GM04504 (cell line): ENCODE data around the gene DDX42.
"Not testable (repeated sequence)": the region's sequence is repeated elsewhere in the genome, so short reads cannot be mapped to it uniquely, and the experiment has no call there.

Experiments
- DNase-seq: peaks from one replicate; pipeline ENCODE4 v3.0.0-alpha.2; 2012; ENCODE audit warnings: low read depth

Gene DDX42

DNA sequence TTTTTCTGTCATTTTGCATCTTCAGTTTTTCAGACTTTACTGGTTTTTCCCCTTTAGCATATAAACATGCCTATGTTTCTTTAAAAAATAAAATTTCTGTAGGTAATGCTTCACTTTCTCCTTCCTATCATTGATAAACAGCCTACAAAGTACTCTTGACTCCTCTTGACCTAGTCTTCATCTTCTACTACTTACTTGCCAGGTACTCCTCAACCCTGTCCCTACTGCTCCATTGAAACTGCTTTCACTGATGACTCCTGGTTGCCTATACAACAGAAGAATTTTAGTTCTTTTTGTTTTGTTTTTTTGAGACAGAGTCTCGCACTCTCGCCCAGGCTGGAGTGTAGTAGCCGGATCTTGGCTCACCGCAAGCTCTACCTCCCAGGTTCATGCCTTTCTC, 7.0 kb downstream of the DDX42 start:
- no peak for DNase-seq

DNA sequence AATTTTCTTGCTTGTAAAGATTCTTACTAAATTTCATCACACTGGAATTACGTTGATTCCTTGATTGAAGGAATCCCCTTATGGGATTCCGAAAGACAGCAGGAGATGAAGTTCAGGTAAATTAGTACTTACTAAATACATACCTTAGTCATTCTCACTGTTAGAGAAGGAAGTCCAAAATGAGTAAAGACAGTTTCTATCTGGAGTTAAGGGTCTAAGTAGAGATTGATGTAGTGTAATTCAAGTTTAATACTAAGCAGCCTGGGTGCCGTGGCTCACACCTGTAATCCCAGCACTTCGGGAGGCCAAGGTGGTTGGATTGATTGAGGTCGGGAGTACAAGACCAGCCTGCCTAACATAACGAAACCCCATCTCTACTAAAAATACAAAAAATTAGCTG, 9.6 kb downstream of the DDX42 start:
- no peak for DNase-seq

- no peak for DNase-seq
Observed at GRCh38 chr17:63785556-63785955, 11.6 kb downstream of the DDX42 start.

GRCh38 chr17:63786117-63786516, 12.1 kb downstream of the DDX42 start:
- DNase-seq = no peak

GRCh38 chr17:63786971-63787711, 13.2 kb downstream of the DDX42 start:
- no peak for DNase-seq

GRCh38 chr17:63790057-63790456, 16.1 kb downstream of the DDX42 start:
- DNase-seq = no peak

DNA sequence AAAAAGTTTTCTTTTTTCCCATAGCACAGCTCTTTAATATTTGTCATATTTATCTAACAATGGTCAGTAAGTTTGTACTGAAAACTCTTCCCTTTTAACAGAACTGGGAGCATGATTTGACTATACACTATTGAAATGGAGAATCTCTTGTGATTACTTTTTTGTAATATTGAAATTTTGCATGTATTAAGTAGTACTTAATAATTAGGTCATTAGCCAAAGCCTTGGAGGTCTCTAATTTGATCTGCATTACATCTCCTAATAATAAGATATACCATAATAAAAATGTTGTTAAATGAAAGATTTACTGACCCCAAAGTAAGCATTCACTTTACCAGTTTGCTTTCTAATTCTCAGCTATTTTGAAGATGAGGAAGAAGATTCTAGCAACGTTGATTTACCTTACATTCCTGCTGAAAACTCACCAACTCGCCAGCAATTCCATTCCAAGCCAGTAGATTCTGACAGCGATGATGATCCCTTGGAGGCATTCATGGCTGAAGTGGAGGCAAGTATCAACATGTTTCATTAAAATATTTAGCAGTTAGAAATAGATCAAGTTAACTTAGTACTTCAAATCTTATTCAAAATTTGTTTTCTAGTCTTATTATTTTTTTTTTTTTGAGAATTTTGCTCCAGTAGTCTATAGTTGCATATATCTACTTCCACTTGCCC, 18.2 kb downstream of the DDX42 start:
- no peak for DNase-seq

DNA sequence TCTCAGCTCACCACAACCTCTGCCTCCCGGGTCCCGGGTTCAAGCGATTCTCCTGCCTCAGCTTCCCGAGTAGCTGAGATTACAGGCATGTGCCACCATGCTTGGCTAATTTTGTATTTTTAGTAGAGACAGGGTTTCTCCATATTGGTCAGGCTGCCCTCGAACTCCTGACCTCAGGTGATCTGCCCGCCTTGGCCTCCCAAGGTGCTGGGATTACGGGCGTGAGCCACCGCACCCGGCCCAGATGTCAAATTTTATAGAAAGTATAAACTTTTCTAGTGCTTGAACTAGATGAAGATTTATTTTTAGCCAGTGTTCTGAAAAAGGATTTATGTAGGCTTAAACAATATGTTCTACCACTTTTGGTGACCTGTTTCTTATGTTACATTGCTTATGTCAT, 22.4 kb downstream of the DDX42 start:
- not testable (repeated sequence) for DNase-seq

DNA sequence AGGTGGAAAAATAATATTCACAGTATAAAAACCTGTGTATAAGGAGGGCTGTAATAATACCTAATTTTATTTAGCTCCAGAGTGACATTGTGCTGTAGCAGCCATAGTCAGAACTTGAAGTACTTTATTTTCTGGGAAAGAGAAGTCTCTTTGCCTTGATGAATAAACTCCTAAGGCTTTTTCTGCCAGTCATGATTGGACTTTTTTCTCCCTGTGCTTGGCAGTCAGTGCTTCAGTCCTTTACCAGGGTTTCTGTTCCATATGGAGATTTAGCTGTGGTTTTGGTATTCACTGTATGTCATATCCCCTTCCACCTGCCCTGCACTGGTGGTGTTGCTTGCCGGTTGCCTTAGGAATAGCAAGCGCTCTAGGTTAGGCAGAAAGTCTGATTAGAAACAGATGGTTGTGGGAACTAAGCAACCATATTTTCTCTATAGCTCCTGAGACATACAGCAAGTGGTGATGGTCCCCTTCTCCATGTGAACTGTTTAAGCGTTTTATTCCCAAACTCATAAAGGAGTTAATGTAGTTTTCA, 24.7 kb downstream of the DDX42 start:
- no peak for DNase-seq

DNA sequence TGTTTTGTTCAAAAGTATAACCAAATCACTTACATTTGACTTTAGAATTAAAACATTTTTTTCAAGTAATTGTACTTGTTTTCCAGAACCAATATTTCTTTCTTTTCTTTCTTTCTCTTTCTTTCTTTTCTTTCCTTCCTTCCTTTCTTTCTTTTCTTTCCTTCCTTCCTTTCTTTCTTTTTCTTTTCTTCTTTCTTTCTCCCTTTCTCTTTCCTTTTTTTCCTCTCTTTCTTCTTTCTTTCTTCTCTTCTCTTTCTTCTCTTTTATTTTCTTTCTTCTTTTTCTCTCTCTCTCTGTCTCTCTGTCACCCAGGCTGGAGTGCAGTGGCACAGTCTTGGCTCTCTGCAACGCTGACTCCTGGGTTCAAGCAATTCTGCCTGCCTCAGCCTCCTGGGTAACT, 26.8 kb downstream of the DDX42 start:
- no peak for DNase-seq

DNA sequence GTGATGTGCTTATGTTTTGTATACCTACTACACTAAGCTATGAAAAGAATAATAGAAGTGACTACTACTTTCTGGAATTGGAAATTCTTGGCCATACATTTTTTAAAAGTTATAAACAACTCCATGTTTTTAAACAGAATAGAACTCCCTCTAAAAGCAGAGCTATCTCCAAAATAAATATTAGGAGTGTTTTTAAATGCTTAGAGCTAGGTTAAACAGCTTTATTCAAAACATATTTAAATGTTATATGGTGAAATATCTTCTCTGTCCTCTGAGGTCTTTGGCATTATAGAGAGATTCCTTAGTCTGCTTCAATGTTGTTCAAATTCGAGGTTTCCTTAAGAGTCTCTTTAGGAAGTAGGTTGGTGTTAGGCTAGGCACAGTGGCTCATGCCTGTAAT, 30.4 kb downstream of the DDX42 start:
- DNase-seq = no peak

- no peak for DNase-seq
Observed at GRCh38 chr17:63805591-63805990, 31.6 kb downstream of the DDX42 start.

DNA sequence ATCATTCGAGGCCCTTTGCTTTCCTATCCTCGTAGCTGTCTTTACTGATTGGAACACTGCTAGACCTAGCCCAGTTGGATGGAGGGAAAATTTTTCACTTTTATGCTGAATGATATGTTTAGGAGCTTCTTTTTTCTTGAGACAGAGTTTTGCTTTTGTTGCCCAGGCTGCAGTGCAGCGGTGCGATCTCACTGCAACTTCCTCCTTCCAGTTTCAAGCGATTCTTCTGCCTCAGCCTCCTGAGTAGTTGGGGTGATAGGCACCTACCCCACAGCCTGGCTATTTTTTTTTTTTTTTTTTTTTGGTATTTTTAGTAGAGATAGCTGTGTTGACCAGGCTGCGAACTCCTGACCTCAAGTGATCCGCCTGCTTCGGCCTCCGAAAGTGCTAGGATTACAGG, 36.0 kb downstream of the DDX42 start:
- DNase-seq = no peak

DNA sequence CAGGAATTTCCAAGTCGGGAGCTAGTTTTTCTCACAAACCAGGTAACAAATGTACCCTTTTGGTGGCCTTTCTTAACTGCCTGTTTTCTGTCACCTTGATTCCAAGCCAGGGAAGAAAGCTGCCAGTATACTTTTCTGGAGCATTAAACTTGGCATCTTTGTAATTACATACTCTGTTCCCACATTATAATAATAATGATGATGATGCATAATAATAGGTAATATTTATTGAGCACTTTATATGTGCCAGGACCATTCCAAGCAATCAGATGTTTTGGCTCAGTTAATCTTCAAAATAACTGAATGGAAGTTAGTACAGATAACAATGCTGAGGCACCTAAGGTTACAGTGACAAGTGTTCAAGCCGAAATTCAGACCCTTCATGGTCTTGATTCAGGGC, 42.2 kb downstream of the DDX42 start:
- no peak for DNase-seq

GRCh38 chr17:63816669-63817068, 42.7 kb downstream of the DDX42 start:
- DNase-seq = no peak

GRCh38 chr17:63817736-63818385, 43.9 kb downstream of the DDX42 start:
- DNase-seq = no peak

- DNase-seq = no peak
Observed at GRCh38 chr17:63819131-63819530, 45.2 kb downstream of the DDX42 start.

DNA sequence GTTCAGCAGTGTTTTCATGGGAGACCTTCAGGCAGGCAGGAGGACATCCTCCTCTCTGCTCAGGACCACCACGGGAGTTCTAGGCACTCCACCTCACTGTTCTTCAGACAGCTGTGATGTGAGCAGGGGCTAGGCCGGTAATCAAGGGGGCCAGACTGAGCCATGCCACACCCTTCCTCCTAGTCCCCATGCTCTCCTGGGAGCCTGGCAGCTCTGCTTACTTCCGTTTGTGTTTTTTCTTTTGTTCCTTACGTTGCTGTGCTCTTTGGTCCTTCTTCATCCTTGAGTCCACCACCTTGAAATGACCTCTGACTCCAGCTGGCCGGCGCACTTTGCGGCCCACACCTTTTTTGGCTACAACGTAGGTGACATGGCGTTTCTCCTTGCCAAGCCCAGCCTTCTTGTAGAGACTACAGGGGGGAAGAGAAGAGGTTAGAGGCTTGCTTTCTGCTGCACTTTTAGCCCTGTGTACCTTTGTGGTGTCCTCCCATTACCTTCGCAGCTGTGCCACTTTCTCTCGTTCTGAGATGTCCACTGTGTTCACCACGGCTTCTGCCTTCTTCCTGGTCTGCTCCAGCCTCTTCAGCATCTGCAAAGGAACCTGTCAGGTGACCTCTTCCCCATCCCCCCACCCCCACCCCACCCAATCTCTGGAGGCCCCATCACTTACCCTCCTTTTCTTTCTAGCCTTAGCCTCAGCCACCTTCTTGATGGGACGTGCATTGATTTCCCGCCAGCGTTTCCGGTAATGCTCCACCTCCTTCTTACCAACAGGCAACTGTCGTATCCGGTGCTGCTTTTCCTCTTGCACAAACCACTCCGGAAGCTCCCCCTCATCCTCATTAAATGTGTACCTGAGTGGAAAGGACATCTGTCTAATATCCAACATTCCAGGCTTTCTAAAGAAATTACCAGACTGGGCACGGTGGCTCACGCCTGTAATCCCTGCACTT, 45.9 kb downstream of the DDX42 start:
- DNase-seq = no peak

GRCh38 chr17:63820963-63821561, 47.1 kb downstream of the DDX42 start:
- no peak for DNase-seq

GRCh38 chr17:63821804-63822203, 47.8 kb downstream of the DDX42 start:
- DNase-seq = no peak

GRCh38 chr17:63822537-63822936, 48.6 kb downstream of the DDX42 start:
- no peak for DNase-seq
